T-helper 2 cell treated with Interferon-gamma antibody and Interleukin-4, amounts not matched to agents 100 ng/mL and 5 ng/mL, for 36 hours (primary cell): ENCODE data around the gene GRIK2. TPM values are rescaled to one million over a fixed set of nuclear protein-coding genes. Genes with fewer than 3 reads are reported as not detected.

ENCODE experiments used
- intact Hi-C: fragments of 100-400 bp; cut with micrococcal nuclease; formaldehyde crosslinking; loops from one replicate; pipeline ENCODE4 v1.15.1; 2023
- total RNA-seq: library from RNA; stranded (reverse); gene quantifications from 2 replicates; pipeline ENCODE4 v1.2.3, GENCODE V29; 2022

Gene GRIK2
- total RNA-seq, 1 donor from 2014 or later, result not detected

DNA sequence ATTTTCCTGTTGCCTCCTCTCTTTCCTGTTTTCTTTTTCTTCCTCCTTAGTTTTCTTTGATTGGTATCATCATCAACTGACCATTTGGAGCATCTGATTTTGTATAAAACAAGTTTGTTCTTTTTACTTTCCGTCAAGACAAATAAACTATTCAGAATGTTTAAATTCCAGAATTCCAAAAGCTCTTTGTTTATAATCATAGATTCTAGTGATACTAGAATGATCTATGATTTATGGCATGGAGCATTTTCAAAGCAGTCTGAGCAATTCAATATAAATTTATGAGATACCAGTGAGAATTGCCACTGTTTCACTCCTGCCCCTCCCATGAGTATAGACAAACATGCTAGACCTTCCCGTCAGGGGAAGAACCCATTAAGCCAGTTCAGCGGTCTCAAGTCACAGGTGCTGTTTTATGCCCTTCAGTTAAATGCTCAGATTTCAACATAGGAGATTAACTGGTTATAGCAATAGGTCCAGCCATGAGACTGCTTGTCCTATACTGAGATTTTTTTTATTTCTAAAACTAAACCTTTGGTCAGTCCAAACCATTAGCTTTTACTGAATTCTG is 60.7 kb downstream of the GRIK2 start:
- intact Hi-C loops, result no loop called here

DNA sequence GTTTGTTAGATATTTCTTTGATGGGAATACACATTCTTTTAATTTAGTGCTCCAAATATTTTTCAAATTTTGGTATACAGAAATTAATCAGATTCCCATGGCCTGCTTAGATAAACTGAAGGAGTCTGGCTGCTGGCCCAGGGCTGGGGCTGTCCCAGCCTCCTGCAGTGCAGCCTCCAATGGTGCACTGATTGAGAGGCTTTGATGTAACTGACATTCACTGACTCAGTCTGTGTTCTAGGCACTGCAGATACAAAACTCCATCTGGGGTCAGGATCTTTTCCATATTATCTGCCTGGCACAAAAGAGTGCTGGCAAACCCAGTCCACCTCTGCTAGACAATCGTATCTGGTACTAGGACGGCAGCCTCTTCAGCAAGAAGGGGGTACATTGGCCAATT is 64.8 kb downstream of the GRIK2 start:
- intact Hi-C loops, result no loop called here

DNA sequence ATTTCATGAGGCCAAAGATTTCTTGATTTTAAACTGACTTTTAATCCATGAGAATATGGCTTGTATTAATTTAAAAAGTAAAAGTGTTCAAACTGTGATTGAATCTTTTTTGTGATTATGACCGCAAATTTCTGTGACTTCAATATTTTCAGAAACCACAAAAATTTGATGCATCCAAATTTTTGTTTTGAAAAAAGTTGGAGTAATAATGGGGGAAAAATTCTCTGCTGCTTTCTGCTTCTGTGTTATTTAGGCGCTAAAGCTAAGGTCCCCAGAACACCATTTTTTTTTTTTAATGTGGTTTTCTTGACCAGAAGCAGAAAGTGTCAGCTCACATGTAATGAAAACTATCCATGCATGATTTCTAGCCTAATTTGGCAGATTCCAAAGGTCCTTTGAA is 65.3 kb downstream of the GRIK2 start:
- intact Hi-C loops, result no loop called here

DNA sequence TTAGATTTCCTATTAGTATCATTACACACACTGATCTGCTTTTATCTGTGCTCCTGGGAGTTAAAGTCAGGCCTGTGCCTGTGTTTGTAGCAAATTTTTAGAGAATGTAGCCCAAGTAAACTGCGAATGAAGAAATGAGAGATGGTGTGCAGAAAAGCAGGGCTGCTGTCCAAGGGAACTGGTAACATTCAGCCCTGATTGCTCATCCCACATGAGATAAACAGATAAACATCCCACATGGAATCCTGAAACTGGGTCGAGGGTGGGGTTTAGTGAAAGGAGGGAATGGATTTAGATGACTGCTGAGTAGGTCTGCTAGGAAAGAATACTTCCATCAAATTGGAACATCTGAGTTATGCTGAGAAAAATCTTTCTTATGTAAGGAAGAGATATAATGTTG is 69.1 kb downstream of the GRIK2 start:
- intact Hi-C loops, result no loop called here

DNA sequence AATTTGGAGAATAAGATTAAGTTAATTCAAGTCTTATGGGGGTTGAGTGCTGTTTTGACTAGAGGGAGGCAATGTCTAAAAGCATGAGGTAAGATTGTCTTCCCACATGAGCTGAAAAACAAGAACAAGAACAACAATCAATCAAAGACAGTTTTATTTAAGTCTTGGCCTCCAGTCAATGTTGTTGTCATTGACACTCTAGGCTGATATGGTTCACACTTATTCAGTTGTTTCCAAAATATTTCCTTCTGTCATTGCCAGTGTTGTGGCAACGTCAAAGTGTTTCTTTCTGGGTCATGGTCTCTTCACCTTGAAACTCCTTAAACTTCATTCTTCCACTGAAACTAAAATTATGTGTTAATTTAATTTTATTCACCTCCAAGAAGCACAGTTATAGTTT is 72.4 kb downstream of the GRIK2 start:
- intact Hi-C loops, result no loop called here

DNA sequence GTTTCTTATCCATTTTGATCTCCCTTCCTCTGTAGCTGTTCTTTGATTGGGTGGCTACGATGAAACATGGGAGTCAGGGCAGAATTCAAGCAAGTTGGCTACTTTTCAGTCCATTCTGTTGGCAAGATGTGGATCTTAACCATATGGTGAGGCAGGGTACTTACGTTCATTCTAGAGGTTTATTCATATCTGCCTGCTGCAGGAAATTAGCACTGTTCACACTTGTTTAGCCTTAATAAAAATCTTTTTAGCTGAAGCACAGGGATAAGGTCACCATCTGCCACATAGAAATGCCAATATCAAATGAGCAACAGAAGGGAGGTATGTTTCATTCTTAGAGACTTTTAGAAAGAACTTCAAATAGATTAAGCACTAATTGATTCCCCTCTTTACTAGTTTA is 83.9 kb downstream of the GRIK2 start:
- intact Hi-C loops, result no loop called here

DNA sequence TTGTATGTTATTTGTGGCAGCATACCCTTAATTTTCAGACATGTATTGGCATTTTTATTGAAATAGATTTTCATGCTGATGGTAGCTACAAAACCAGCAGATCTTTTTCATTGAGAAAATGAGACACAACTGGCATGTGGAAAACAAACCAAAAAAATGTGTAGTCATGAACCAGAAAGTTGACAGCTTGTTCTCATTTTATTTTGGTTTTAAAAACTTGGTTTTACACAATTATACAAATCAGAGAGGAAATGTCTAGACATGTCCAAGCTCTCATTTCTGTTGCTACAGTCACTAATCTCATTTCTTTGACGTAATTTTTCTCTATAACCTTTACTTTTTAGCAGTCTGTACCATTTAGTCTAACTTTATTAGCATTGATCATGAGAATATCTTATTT is 85.4 kb downstream of the GRIK2 start:
- intact Hi-C loops, result no loop called here

DNA sequence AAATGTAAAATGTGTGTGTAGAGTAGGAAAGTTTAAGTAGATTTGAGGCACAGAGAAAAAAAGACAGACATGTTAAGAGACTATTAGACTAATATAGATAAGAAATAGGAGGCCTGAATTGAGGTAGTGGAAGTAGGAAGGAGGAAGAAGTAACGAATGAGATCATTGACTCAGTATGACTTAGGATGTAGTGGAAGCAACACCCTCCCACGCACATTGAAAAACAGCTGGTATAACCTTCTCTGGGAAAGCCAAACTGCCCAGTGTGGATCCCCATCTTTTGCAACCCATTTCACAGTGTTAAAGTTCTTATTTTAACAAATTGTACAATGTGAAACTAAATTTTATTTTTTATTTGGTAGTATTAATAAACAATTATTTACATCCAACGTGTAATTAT is 89.1 kb downstream of the GRIK2 start:
- intact Hi-C loops, result no loop called here

DNA sequence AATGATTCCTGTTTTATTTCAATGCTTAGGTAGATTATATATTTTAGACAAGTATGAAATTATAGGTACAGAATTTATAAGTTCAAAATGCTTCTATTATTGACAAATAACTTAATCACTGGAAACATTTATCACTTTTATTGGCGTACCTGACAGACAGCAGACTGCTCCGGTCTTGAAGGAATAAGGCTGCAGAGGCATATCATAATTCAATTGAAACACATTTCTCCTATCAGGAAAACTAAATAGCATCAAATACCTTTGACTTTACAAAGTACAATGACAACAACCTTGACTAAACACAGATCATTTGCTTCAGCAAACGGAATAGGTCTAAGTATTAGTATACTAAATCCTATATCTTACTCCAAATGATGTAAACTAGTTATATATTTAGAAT is 91.3 kb downstream of the GRIK2 start:
- intact Hi-C loops, result no loop called here

DNA sequence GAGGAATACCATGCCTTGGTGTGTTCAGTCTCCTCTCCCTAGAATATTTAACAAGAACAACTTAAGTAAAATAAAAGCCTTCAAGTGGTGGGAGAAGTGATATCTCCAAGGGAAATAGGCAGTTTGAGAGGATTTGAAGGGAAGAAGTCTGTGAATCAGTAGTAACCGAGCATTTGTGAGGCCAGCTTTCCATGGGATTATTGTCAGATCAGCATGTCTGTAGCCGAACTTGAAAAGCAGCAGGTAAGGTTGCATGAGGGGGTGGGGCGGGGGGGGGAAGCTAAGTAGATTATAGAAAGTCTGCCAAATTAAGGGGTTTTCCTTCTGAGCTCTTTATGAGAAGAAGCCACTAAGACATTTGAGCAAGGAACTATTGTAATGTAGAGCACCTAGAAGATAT is 92.6 kb downstream of the GRIK2 start:
- intact Hi-C loops, result no loop called here

DNA sequence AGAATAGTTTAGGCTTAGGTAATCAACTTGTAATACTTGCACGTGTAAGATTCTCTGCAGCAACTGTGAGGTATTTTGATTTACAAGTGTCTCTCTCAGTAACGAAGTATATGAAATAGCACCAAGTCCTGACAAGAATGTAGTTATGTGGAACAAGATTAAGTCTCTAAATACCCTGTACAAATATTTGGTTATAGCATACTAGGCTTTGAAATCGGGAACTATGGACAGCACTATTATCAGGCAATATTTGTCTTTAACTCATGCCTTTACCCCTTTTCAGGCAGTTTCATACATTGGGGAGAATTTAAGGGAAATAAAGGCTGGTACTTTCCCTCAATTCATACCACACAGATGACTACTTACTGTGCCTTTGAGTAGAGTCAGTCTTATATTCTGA is 93.2 kb downstream of the GRIK2 start:
- intact Hi-C loops, result no loop called here

DNA sequence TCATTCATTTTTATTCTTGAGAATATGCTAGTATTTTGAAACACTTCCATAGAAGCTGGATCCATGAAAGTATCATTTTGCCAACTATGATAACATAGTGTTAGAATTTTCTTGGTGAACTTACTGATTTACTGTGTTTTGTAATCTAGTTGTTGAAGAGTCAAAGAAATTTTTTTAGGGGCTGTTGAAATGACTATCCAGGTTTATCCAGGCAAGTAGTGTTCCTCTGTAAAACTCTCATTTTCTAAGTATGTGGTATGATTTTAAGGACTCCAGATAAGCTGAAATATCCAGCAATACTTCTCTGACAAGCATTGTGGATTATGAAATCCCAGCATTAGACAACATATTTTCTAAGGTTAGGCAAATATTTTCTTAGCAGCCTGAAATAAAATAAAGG is 95.9 kb downstream of the GRIK2 start:
- intact Hi-C loops, result no loop called here

DNA sequence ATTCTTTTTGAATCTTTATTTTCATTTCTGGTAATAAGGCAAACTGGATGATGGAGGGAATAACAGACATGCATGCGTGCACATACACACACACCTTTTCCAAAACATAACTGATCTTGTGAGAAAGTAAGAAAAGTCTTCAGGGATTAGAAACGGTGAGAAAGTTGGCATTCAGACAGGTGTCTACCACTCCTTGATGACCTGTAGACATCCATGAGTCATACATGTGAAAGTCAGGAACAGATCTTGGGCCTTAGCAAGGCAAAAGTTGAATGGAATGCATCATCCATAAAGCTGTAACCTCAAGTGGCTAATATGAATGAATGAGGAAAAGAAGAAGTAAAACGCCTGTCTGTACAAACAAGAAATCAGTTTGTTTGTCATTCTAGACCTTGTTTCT is 97.3 kb downstream of the GRIK2 start:
- intact Hi-C loops, result no loop called here

DNA sequence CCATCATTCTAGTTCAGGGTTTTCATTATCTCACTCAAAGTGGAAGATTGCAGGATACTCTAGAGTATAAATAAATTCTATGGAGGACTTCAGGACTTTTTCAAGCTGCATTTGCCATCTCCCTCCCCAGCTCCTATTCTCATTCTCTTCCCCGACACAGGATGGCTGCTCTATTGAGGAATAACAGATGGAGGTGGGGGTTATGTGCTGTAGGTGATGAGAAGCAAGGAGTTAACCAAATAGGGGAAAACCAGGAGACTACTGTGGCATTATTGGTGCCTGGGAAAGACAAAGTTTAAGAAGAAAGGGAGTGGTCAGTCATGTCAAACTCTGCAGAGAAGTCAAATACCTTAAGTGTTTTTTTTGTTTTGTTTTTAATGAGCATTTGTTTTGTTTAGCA is 109.3 kb downstream of the GRIK2 start:
- intact Hi-C loops, result no loop called here

DNA sequence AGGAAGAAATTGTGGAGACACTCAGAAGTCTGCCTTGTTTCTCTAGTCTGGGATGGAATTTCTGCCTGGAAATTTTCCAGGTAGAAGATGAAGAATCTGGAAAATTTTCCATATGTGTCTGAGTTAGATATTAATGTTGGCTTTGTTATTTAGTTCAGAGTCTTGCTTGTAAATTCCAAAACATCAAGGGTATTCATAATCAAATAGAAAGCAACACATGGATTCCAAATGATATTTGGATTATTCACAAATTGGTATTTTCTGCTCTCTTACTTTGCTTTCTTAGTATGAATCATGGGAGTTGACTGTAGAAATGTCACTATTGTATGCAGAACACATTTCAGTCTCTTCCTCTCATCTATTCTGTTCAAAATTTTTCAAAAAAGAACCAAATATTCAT is 116.0 kb downstream of the GRIK2 start:
- intact Hi-C loops, result no loop called here

DNA sequence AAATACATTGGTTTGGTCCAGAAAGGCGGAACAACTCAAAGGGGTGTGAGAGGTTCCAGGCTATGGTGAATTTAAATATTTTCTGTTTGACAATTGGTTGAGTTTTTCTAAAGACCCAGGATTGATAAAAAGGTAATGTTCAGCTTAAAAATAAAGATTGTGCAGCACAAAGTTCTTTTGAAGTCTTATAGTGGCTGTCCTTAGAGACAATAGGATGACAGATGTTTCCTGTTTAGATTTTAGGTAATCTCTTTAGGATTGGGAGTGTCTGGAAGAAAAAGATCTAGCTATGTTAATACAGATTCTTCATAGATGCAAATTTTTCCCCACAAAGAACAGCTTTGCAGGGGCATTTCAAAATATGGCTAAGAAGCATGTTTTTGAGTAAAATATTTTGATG is 119.7 kb downstream of the GRIK2 start:
- intact Hi-C loops, result no loop called here

DNA sequence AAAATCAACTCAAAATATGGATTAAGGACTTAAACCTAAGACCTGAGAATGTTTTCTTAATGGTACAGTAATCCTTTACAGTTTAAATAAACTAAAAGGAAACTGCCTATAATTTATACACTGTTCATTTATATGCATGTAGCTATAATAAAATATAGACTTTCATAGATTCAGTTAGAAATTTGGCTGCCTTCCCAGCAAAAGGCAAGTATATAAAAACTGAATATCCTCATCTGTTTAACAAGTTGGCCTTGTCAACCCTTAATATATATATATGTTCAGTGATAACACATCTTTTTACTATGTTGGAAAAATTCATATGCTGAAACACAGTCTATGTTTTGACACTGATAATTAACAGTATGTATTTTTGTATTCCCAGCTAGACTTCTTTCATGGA is 123.1 kb downstream of the GRIK2 start:
- intact Hi-C loops, result no loop called here

DNA sequence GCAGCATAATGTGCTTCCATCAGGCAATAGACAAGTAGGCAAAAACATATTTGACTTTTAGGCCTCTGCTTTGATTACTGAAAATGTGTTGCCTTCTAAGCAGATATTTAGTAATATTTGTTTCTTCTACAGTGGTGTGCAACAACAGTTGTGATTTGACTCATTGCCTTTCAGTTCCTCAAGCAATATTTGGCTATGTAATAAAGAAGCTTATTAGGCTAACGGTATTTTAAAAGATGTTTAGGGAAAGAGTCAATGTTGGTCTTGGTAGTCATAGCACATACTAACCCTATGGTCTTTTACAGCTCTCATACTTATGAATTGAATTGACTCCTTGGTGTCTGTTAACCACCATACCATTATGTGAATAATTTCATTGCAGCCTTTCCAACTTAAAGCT is 124.1 kb downstream of the GRIK2 start:
- intact Hi-C loops, result no loop called here

DNA sequence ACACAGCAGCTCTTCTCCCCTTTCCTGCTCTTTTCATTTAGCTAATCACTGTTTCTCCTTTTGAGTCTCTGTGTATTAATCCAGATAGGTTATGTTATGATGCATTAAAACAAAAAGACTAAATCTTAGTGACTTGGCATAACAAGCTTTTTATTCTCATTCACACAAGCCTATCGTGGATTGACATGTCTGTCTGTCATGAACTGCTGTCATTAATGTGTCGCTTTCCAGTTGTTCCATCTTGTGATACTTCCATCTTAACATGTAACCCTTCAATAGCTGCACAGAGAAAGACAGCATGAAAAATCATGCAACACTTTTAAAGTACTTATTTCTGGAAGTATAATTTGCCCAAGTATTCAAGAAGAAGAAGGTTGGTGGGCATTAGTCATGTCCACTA is 128.7 kb downstream of the GRIK2 start:
- intact Hi-C loops, result no loop called here

DNA sequence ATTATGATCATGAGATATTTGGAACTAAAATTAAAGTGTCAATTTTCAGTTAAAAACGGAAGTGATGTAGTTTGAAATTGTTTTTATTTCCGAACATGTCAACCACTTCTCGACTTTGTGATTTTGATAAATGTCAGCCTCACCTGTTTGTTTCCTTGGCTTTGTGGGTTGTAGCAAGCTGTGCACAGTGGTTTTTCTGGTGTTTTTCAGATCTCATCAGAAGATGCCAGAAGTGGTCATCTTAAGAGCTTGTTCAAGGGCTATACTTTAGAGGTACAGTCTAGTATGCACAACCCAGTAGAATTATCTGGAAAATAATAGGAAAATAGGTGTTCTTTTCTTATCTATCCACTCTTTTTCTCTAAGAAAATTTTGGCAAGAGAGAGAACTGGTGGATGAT is 134.0 kb downstream of the GRIK2 start:
- intact Hi-C loops, result no loop called here

DNA sequence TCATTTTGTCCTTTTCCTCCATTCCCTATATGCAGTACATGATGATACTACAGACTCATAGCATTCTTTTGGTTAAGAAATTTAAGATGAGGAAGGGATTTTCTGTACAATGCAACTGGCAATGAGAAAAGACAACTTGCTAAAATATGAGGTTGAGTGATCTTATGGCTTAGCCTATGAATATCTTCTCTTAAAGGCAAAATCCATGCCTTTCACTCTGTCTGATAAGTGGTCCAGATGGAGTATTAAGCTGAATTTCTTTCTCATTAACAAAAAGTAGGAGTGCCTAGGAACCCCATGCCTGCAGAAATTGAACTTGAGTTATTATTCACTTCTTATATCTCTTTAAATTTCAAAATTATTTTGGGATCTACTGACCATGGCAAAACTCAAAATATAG is 135.3 kb downstream of the GRIK2 start:
- intact Hi-C loops, result no loop called here

DNA sequence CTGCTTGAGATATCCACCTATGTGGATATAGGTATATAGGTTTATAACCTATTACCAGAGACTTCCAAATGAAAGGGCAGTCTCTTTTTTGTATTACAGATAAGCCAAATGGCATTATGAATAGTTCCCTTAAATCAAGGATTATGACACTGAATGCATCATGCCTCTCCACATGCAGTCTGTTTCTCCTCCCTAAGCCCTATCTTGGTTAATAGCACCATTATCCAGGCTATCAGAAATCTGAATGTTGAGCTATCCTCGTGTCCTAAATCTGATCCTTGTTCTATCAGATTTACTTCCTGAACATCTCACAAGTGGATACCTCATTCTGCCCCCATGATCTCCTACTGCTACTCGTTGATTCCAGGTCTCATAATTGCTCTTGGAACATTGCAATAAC is 138.0 kb downstream of the GRIK2 start:
- intact Hi-C loops, result no loop called here

DNA sequence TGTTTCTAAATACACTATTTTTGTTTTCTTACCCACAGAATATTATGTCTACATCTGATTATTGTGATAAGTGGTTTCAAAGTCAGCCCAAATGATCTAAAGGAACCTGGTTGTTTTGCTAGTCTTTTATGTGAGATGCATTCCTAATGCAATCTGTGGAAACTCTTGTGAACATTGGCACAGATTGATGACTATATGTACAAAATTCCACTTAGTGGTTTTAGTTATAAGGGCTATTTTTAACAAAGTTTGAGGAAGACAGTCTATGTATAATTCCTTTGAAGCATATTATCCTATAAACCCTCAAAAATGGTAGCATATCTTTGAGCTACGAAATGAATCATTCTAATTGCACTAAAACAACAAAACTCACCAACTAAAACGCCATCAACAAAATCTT is 140.9 kb downstream of the GRIK2 start:
- intact Hi-C loops, result no loop called here

DNA sequence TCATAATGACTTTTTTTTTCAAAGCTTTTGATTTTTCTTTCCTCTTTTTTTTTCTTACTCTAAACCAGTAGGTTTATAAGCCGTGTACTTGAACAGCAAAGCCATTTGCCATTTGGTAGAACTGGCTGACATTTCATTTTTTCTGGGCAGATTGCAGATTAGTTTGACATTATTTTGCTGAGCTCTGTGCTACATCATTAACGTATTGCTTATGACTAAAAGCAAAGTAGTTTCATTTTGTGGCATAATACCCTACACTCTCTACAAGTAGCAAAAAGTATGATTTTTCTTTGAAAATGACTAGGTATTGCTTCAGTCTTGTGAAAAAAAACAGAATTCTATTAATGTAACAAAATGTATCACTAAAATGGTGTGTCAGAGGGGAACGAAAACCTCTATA is 141.3 kb downstream of the GRIK2 start:
- intact Hi-C loops, result no loop called here
